GM21528 (cell line): ENCODE data around the gene NPB.

Source experiments
- ATAC-seq: cut with Tn5 transposase; IDR thresholded peaks from one replicate; pipeline ENCODE4 v1.9.1; 2021; ENCODE audit warnings: mild to moderate bottlenecking, moderate library complexity; ENCODE audit not compliant: unreplicated experiment, low FRiP score

NPB gene

GRCh38 chr17:81934850-81935708, 33.0 kb downstream of the NPB start:
- no peak for ATAC-seq

DNA sequence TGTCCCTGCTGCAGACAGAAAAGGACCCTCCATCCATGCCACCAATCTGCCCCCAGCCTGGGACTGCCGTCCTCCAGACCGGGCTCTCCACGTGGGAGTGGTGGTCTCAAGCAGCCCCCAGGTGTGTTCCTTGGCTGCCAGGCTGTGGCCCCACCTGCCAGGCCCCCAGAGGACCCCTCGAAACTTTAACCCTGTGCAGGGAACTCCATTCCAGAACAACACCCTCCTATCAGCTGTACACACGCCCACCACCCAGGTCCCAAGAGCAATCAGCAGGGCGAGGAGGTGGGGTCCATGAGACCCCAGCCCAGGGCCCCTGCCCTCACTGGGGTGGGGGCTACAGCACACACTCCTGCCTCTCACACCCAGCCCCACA, 33.7 kb downstream of the NPB start:
- no peak for ATAC-seq

GRCh38 chr17:81939218-81939617, 37.2 kb downstream of the NPB start:
- no peak for ATAC-seq

DNA sequence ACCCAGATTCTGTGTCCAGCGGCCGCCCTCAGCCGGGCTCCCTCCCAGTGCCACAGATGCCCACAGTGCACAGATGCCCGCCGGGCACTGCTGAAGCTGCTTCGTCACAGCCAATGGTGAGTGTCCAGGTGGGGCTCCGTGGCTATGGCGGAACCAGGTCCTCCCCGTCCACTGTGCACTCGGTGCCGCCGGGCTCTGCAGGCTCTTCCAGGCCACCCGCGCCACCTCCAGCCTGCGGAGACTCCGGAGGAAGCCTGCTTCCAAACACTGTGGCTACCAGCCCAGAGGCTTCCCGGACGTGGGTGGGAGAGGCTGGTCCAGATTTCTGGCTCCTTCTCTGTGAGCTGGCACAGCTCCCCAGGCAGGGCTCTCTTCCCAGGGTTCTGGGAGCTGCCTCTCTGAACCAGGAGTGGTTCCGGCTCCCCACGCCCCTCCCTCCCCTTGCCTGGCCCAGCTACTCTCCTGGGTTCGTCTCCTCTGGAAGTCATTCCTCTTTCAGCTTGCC, 37.9 kb downstream of the NPB start:
- ATAC-seq, result no peak

GRCh38 chr17:81940538-81941483, 38.8 kb downstream of the NPB start:
- no peak for ATAC-seq

- ATAC-seq, result no peak
These were observed 39.6 kb downstream of the NPB start for GRCh38 chr17:81941484-81942166.

DNA sequence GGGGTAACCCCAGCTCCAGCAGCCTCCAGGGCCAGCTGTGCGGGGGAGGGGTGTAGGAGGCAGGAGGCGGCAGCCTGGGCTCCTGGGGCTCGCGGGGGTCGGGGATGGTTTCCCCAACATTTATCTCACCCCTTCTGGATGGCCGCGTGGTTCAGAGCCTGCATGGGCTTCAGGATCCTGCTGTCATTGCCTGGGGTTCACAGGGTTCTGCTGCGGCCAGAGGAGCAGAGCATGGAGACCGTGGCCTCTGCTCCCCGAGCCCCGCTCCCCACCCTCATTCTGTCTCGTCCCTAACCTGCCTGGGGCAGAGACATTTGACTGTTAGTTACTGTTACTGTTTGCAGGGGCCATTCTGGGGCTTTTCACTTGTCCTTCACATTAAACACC, 40.1 kb downstream of the NPB start:
- ATAC-seq, result no peak

DNA sequence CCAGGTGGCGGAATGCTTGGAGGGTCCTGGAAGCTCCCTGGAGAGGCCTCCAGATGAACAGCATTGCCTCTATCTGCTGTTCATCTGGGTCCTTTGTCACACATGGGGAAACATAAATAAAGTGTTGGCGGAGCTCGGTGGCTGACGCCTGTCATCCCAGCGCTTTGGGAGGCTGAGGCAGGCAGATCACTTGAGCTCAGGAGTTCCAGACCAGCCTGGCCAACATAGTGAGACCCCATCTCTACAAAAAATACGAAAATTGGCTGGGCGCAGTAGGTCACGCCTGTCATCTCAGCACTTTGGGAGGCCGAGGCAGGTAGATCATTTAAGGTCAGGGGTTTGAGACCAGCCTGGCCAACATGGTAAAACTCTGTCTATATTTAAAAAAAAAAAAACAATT, 42.8 kb downstream of the NPB start:
- ATAC-seq, result no peak

DNA sequence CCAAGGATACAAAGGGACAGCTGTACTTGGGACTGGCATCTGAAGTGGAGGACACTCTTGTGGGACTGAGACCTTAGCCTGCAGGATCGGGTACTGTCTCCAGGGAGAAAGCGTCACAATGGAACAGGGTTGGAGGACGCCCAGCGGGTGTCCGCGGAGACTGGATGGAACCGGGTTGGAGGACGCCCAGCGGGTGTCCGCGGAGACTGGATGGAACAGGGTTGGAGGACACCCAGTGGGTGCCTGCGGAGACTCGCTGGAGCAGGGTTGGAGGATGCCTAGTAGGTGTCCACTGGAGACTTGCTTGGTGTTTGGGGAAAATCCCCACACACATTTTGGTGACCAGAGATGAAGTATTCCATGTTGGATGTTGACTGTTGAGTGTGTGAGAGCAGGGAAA, 45.2 kb downstream of the NPB start, which contains the start of gene MYADML2:
MYADML2 (minus strand) TSS at position 45 of the 400 bp plus-strand sequence. CDS start 5,492 bp downstream, outside the sequence.
- ATAC-seq, result no peak

DNA sequence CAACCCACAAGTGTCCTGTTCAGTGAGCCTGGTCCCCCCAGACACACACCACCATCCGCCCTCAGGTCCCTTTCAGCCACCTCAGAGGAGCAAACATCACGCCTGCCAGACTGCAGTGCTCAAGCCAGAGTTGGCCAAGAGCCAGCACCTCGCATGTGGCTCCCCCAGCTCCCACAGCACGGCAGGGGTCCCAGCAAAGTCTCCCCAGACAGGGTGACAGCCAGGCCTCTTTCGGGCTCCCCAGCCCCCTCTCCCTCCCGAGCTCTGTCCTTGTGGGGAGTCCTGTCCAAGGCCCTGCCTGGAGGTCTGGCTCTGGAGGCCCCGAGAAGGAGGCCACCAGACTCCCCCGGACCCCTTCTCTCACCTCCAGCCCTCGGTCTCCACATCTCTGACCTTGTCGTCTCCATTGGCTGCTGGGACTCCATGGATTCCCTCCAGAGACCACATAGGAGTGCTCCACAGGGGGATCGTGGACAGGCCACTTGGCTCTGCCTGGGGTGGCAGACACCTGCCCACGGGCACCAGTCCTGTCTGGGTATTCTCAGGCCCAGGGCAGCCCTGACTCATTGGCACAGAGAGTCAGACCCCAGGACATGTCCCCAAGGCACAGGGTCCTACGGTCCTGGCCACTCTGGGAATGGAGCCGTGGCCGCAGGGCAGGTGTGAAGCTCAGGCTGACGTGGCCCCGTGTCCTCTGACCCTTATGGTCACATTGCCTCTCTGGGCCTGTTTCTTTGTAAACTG, 46.8 kb downstream of the NPB start:
- no peak for ATAC-seq

DNA sequence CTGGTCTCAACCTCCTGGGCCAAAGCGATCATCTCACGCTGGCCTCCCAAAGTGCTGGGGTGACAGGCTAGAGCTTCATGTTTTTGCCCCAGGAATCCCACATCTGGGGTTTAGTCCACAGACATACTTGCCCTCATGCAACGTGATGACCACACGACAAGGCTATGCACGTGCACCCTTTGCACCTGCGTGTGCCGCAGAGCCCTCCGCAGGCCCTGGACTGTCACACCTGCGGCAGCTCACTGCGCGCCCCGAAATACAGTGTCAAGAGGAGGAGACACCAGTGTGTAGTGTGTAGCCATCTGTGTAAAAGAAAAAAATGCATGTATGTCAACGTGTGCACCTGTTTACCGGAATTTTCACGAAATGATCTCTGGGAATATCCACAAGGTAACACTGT, 48.5 kb downstream of the NPB start:
- no peak for ATAC-seq

DNA sequence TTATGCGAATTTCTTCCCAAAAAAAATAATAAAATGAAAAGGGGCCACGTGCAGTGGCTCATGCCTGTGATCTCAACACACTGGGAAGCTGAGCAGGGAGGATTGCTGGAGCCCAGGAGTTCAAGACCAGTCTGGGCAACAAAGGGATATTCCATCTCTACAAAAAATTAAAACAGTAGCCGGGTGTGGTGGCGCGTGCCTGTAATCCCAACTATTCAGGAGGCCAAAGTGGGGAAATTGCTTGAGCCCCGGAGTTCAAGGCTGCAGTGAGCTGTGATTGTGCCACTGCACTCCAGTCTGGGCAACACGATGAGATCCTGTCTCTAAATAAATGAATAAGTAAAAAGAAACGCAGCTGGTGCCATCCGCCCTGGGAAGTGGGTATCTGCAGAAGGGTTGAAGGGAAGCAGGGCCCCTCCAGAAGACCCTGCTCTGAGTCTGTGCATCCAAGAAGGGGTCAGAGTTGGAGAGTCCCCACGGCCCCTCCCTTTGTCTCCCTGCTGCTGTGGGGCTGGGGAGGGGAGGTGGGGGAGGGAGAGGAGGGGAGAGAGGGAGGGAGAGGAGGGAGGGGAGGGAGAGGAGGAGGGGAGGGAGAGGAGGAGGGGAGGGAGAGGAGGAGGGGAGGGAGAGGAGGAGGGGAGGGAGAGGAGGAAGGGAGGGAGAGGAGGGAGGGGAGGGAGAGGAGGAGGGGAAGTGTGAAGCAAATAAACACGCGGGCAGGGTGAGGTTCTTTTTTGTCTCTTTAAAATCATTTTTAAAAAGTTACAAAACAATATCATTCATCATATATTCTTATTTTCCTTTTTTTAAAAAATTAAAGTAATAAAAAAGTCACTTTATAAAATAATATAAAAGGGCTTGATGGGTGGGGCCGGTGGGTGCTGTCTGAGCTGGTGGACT, 50.0 kb downstream of the NPB start:
- ATAC-seq, result no peak
